Type B pancreatic cell (in vitro differentiated cells): Measurements from ENCODE around the gene STPG2. TPM values are rescaled to one million over a fixed set of nuclear protein-coding genes. Genes with fewer than 3 reads are reported as not detected.

Experiments
- DNase-seq: peaks from one replicate; pipeline ENCODE4 v3.0.0; 2021; ENCODE audit warnings: mixed read lengths; ENCODE audit not compliant: unreplicated experiment; ENCODE audit errors: extremely low spot score
- H3K27ac Mint-ChIP-seq: 2 replicates; pipeline ENCODE4 v1.8.0; 2021; ENCODE audit warnings: mild to moderate bottlenecking, mixed read lengths
- H3K27me3 Mint-ChIP-seq: 2 replicates; pipeline ENCODE4 v1.8.0; 2021; ENCODE audit warnings: mixed read lengths
- H3K36me3 Mint-ChIP-seq: 2 replicates; pipeline ENCODE4 v1.8.0; 2021; ENCODE audit warnings: mixed read lengths
- H3K4me1 Mint-ChIP-seq: one replicate; pipeline ENCODE4 v1.8.0; 2021; ENCODE audit warnings: mixed read lengths; ENCODE audit not compliant: unreplicated experiment
- H3K4me3 Mint-ChIP-seq: 2 replicates; pipeline ENCODE4 v1.8.0; 2021; ENCODE audit warnings: mild to moderate bottlenecking, mixed read lengths
- H3K9me3 Mint-ChIP-seq: 2 replicates; pipeline ENCODE4 v1.8.0; 2021; ENCODE audit warnings: mixed read lengths
- total RNA-seq: library from RNA; stranded (reverse); gene quantifications from 2 replicates; pipeline ENCODE4 v1.2.1, GENCODE V29; 2021; ENCODE audit warnings: low replicate concordance
- TF ChIP-seq, protein P1 (sequence below): fragments of 200-600 bp; sonication (generic); conservative IDR thresholded peaks from 2 replicates; pipeline ENCODE4 v1.5.0; 2021; ENCODE audit warnings: antibody characterized with exemption, mild to moderate bottlenecking

The STPG2 gene
- total RNA-seq, 1 donor from 2014 or later, result 0.29 TPM

DNA sequence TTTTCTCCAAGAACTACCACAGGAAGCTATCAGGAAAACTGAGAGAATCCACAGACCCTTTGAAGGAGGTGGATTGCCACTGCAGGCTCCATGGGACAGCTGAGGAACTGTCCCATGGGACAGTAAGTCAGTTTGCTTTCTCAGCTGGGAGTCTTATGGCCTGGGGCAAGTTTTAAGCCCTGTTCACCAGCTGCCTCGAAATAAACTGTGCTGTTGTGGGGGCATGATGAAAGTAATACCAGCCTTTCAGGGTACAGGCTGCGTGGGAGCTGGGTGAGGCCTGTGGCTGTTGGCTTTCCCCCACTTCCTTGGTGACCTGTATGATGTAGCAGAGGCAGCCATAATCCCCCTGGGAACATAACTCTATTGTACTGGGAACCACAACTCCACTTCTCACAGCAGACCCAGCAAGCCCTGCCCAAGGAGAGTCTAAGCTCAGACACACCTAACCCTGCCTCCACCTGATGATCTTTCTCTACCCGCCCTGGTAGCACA, 452.1 kb downstream of the STPG2 start:
- no peaks in the 10 kb centered on the region for H3K4me1 Mint-ChIP-seq
- no peak overlapping the region for H3K27ac Mint-ChIP-seq
- TF ChIP-seq, protein P1, sequence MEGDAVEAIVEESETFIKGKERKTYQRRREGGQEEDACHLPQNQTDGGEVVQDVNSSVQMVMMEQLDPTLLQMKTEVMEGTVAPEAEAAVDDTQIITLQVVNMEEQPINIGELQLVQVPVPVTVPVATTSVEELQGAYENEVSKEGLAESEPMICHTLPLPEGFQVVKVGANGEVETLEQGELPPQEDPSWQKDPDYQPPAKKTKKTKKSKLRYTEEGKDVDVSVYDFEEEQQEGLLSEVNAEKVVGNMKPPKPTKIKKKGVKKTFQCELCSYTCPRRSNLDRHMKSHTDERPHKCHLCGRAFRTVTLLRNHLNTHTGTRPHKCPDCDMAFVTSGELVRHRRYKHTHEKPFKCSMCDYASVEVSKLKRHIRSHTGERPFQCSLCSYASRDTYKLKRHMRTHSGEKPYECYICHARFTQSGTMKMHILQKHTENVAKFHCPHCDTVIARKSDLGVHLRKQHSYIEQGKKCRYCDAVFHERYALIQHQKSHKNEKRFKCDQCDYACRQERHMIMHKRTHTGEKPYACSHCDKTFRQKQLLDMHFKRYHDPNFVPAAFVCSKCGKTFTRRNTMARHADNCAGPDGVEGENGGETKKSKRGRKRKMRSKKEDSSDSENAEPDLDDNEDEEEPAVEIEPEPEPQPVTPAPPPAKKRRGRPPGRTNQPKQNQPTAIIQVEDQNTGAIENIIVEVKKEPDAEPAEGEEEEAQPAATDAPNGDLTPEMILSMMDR, result no peak
- peaks cover 6% of the 10 kb centered on the region for H3K36me3 Mint-ChIP-seq
- DNase-seq, result no peak
- H3K9me3 Mint-ChIP-seq, result peaks cover 14% of the 10 kb centered on the region
- H3K4me3 Mint-ChIP-seq, result no peak overlapping the region
- no peaks in the 10 kb centered on the region for H3K27me3 Mint-ChIP-seq

DNA sequence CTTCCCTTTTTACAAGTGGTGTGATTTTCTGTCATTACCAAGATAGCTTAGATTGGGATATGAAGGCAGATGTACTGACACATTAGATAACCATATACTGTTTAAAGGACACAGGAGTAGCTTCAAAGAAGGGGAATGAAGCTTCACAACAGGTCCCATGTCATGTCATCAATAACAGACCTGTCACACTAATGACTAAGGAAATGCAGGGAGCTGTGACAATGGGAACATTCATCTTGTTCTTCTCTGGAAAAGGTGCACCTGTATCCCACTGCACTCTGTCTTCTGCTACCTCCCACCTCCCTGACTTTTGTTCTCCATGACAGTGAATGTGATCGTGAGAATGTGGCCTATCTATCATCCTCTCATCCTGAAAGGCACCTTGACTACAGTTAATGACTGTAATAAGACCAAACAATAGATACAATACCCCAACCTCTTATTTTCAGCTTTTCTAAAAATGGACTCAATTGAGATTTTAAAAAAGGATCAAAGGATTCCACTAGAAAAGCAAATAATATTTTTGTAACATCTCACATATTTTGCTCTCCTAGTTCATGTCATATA, 472.5 kb downstream of the STPG2 start:
- TF ChIP-seq, protein P1, result no peak

DNA sequence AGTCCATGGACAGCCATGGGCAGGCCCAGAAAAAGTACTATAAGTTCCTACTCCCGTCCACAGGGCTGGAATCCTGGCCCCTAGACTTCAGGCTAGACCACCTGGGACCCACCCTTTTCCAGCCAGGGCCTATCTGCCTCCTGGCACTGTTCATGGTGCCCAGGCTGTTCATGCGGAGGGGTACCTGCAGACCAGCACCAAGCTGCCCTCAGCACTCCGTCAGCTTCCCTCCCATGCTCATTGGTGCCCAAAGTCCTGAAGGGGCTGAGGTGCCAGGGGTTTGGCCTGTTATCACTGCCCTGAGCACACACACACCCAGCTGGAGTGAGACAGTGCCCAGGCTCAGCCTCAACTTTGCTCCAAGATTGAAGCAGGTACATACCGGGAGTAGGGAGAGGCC, 477.7 kb downstream of the STPG2 start:
- TF ChIP-seq, protein P1, result no peak
- Mint-ChIP-seq H3K27me3 (no peaks in the 10 kb centered on the region), H3K4me3 (no peak overlapping the region), H3K36me3 (no peaks in the 10 kb centered on the region), H3K4me1 (no peaks in the 10 kb centered on the region), H3K27ac (no peak overlapping the region), H3K9me3 (peaks cover 7% of the 10 kb centered on the region)
- no peak for DNase-seq

More for the DNA sequence above, 472.5 kb downstream of the STPG2 start:
- no peak overlapping the region for H3K4me3 Mint-ChIP-seq
- H3K27ac Mint-ChIP-seq, result no peak overlapping the region
- H3K9me3 Mint-ChIP-seq, result peaks cover 7% of the 10 kb centered on the region
- no peak for DNase-seq
- no peaks in the 10 kb centered on the region for H3K36me3 Mint-ChIP-seq
- H3K27me3 Mint-ChIP-seq, result no peaks in the 10 kb centered on the region
- H3K4me1 Mint-ChIP-seq, result no peaks in the 10 kb centered on the region

DNA sequence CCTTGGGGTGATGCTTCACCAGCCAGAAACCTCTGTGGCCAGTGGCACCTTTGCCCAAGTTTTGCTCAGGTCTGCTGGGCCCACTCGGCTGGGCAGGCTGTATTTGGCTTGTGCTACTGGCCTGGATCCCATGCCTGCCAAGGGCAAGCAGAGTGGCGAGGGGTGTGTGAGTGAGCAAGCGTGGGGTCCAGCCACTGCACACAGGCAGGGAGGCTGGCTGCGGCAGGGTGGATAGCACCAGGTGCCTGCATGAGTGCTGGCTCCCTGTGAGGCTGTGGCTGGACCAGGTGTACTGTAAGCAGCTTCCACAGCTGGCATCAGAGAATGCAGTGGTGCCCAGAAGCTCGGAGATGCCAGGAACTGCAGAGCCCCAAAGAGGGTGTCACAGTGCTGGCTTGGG, 478.5 kb downstream of the STPG2 start:
- Mint-ChIP-seq H3K27me3 (no peaks in the 10 kb centered on the region), H3K4me3 (no peak overlapping the region), H3K36me3 (no peaks in the 10 kb centered on the region), H3K9me3 (peaks cover 7% of the 10 kb centered on the region), H3K27ac (no peak overlapping the region), H3K4me1 (no peaks in the 10 kb centered on the region)
- TF ChIP-seq, protein P1, result no peak
- no peak for DNase-seq

DNA sequence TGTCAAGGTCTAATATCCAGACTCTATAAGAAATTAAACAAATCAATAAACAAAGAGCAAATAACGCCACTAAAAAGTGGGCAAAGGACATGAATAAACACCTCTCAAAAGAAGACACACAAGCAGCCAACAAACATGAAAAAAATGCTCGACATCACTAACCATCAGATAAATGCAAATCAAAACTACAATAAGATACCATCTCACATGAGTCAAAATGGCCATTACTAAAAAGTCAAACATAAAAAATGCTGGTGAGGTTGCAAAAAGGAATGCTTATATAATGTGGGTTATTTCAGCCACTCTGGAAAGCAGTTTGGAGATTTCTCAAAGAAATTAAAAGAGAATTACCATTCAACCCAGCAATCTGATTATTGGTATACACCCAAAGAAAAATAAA, 481.1 kb downstream of the STPG2 start:
- Mint-ChIP-seq H3K4me3 (no peak overlapping the region), H3K4me1 (no peaks in the 10 kb centered on the region), H3K27me3 (no peaks in the 10 kb centered on the region), H3K36me3 (no peaks in the 10 kb centered on the region), H3K9me3 (peaks cover 7% of the 10 kb centered on the region), H3K27ac (no peak overlapping the region)
- DNase-seq, result no peak
- TF ChIP-seq, protein P1, result no peak
